ENCODE results near the gene RNF168.

- TF ChIP-seq CTCF (IDR thresholded peaks at IDR 0.05) (no peak), POLR2A (IDR thresholded peaks at IDR 0.05) (no peak)
These were observed 84.2 kb downstream of the RNF168 start for GRCh38 chr3:196419386-196419785.
